ENCODE measurements around the gene PDE4A. TPM values are rescaled to one million over a fixed set of nuclear protein-coding genes. Genes with fewer than 3 reads are reported as not detected.

PDE4A gene
- total and polyA plus RNA-seq, 2 of the 13 experiments (the other 11 are each of a cell fraction or from before 2014, with no cell fraction given) = 1.1 to 4.1 TPM

DNA sequence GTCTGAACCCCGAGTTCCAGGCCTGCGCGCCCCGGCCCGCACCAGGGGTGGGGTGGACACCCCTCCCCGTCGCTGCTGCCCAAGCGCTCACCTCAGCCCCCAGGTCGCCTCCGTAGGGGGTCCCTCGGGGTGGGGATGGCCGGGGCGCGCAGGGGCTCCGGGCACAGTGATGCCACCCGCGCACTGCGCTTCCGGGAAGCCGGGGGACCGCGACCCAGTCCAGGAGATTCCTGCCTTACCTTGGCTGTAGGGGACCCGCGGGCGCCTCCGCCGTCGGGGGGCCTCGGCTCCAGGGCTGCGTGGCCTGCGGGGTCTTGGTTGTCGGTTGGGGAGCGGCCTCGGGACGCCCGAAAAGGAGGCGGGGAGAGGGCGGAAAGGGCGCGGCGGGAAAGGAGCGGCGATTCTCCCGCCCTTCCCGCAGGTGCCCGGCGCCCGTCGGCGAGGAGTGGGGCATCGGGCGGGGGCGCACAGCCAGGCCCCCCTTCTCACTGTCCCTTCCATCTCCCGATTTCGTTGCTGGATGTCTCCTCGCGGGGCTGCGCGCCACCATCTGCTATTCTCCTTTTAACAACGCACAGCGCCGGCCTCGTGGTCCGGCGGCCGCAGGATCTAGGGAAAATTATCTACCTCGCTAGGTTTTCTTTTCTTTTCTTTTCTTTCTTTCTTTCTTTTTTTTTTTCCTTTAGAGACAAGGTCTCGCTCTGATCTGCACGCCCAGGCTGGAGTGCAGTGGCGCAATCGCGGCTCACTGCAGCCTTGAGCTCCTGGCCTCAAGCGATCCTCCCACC is 82.9 kb downstream of the PDE4A start, which contains the start of gene KEAP1 (continued):
- TF ChIP-seq, protein P1, sequence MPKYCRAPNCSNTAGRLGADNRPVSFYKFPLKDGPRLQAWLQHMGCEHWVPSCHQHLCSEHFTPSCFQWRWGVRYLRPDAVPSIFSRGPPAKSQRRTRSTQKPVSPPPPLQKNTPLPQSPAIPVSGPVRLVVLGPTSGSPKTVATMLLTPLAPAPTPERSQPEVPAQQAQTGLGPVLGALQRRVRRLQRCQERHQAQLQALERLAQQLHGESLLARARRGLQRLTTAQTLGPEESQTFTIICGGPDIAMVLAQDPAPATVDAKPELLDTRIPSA (CRISPR knock-in tag; IDR thresholded peaks at IDR 0.05; ENCODE audit: borderline replicate concordance) = peak; percentile 85; the same call in 1 of the 2 replicates
- TF ChIP-seq ZNF891 (CRISPR knock-in tag; IDR thresholded peaks at IDR 0.05) = peak; percentile 70
- no peak for TF ChIP-seq JUN (CRISPR knock-in tag; IDR thresholded peaks at IDR 0.05)
- no peak for TF ChIP-seq TEAD2 (CRISPR knock-in tag; IDR thresholded peaks at IDR 0.05)
- TF ChIP-seq ZNF572 (CRISPR knock-in tag; IDR thresholded peaks at IDR 0.05) = no peak
- TF ChIP-seq MTF2 (CRISPR knock-in tag; IDR thresholded peaks at IDR 0.05; ENCODE audit: borderline replicate concordance) = no peak; the same call in 1 of the 2 replicates
- TF ChIP-seq IKZF1 (IDR thresholded peaks at IDR 0.05) = no peak
- no peak for TF ChIP-seq IRF2 (CRISPR knock-in tag; IDR thresholded peaks at IDR 0.05)
- TF ChIP-seq ZNF292 (CRISPR knock-in tag; IDR thresholded peaks at IDR 0.05; ENCODE audit: borderline replicate concordance, low read depth) = no peak
- no peak for TF ChIP-seq ZNF484 (CRISPR knock-in tag; IDR thresholded peaks at IDR 0.05; ENCODE audit: borderline replicate concordance, low read depth)
- no peak for TF ChIP-seq CENPT (CRISPR knock-in tag; IDR thresholded peaks at IDR 0.05; ENCODE audit: low read depth)
- TF ChIP-seq ZNF160 (CRISPR knock-in tag; IDR thresholded peaks at IDR 0.05) = no peak
- TF ChIP-seq ZNF441 (CRISPR knock-in tag; IDR thresholded peaks at IDR 0.05; ENCODE audit: borderline replicate concordance) = no peak
- no peak for TF ChIP-seq NFRKB (IDR thresholded peaks at IDR 0.05)
- no peak for TF ChIP-seq ZNF10 (CRISPR knock-in tag; IDR thresholded peaks at IDR 0.05; ENCODE audit: borderline replicate concordance, low read depth)
- TF ChIP-seq ZNF33A (CRISPR knock-in tag; IDR thresholded peaks at IDR 0.05; ENCODE audit: borderline replicate concordance) = no peak
- TF ChIP-seq, protein P2, sequence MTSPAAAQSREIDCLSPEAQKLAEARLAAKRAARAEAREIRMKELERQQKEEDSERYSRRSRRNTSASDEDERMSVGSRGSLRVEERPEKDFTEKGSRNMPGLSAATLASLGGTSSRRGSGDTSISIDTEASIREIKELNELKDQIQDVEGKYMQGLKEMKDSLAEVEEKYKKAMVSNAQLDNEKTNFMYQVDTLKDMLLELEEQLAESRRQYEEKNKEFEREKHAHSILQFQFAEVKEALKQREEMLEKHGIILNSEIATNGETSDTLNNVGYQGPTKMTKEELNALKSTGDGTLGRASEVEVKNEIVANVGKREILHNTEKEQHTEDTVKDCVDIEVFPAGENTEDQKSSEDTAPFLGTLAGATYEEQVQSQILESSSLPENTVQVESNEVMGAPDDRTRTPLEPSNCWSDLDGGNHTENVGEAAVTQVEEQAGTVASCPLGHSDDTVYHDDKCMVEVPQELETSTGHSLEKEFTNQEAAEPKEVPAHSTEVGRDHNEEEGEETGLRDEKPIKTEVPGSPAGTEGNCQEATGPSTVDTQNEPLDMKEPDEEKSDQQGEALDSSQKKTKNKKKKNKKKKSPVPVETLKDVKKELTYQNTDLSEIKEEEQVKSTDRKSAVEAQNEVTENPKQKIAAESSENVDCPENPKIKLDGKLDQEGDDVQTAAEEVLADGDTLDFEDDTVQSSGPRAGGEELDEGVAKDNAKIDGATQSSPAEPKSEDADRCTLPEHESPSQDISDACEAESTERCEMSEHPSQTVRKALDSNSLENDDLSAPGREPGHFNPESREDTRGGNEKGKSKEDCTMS (CRISPR knock-in tag; conservative IDR thresholded peaks at IDR 0.05) = no peak
- 0 out of 2 replicates have a peak, but pooled peaks have one; percentile 56 for TF ChIP-seq ISX (CRISPR knock-in tag; conservative IDR thresholded peaks at IDR 0.05)
- TF ChIP-seq, protein P3, sequence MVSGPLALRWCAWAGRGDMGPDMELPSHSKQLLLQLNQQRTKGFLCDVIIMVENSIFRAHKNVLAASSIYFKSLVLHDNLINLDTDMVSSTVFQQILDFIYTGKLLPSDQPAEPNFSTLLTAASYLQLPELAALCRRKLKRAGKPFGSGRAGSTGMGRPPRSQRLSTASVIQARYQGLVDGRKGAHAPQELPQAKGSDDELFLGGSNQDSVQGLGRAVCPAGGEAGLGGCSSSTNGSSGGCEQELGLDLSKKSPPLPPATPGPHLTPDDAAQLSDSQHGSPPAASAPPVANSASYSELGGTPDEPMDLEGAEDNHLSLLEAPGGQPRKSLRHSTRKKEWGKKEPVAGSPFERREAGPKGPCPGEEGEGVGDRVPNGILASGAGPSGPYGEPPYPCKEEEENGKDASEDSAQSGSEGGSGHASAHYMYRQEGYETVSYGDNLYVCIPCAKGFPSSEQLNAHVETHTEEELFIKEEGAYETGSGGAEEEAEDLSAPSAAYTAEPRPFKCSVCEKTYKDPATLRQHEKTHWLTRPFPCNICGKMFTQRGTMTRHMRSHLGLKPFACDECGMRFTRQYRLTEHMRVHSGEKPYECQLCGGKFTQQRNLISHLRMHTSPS (CRISPR knock-in tag; IDR thresholded peaks at IDR 0.05; ENCODE audit: low read depth) = peak; percentile 60
- no peak for TF ChIP-seq ZKSCAN5 (CRISPR knock-in tag; IDR thresholded peaks at IDR 0.05)
- TF ChIP-seq RORA (CRISPR knock-in tag; IDR thresholded peaks at IDR 0.05) = no peak
- TF ChIP-seq KLF6 (CRISPR knock-in tag; IDR thresholded peaks at IDR 0.05) = no peak; the same call in none of the 2 replicates
- TF ChIP-seq EP300 (IDR thresholded peaks at IDR 0.05; ENCODE audit: low read depth in 2 of 2, low read length in 2 of 2) = no peak
- no peak for TF ChIP-seq EP300 (CRISPR knock-in tag; IDR thresholded peaks at IDR 0.05; ENCODE audit: borderline replicate concordance)
- TF ChIP-seq ELF1 (CRISPR knock-in tag; IDR thresholded peaks at IDR 0.05) = peak; percentile 56; the same call in 1 of the 2 replicates
- 0 out of 2 replicates have a peak, but pooled peaks have one; percentile 9 for TF ChIP-seq PPARG (CRISPR knock-in tag; conservative IDR thresholded peaks at IDR 0.05)
